RWPE2 (cell line): ENCODE data around the gene SEPTIN1.
A peak's percentile ranks its signal among the peaks of the same experiment; 100 is the strongest.

Experiments used
- ATAC-seq: fragments of 200-7000 bp; cut with Tn5 transposase; 3 replicates; pipeline ENCODE4 v1.9.1; 2021; ENCODE audit warnings: low read depth
- DNase-seq: peaks from one replicate; pipeline ENCODE4 v3.0.0-alpha.2; 2020; ENCODE audit warnings: low spot score
- H3K27ac ChIP-seq: fragments of 450-650 bp; 2 replicates; pipeline ENCODE4 v1.5.1; 2017; ENCODE audit warnings: mild to moderate bottlenecking; ENCODE audit not compliant: poor library complexity, severe bottlenecking
- H3K27me3 ChIP-seq: fragments of 250-450 bp; sonication (Bioruptor Pico); 2 replicates; pipeline ENCODE4 v1.5.1; 2021; ENCODE audit warnings: mild to moderate bottlenecking, moderate library complexity; ENCODE audit not compliant: insufficient read depth, poor library complexity, severe bottlenecking
- H3K36me3 ChIP-seq: fragments of 250-450 bp; sonication (Bioruptor Pico); 2 replicates; pipeline ENCODE4 v1.5.1; 2020; ENCODE audit warnings: low read depth, mild to moderate bottlenecking, moderate library complexity
- H3K4me1 ChIP-seq: fragments of 250-450 bp; sonication (Bioruptor Pico); 2 replicates; pipeline ENCODE4 v1.5.1; 2021; ENCODE audit warnings: mild to moderate bottlenecking, moderate library complexity; ENCODE audit not compliant: insufficient read depth, poor library complexity, severe bottlenecking
- H3K4me3 ChIP-seq: fragments of 250-450 bp; sonication (Bioruptor Pico); 2 replicates; pipeline ENCODE4 v1.5.1; 2021; ENCODE audit warnings: mild to moderate bottlenecking, moderate library complexity; ENCODE audit not compliant: severe bottlenecking
- H3K9me3 ChIP-seq: fragments of 250-450 bp; sonication (Bioruptor Pico); 2 replicates; pipeline ENCODE4 v1.5.1; 2021; ENCODE audit warnings: mild to moderate bottlenecking, moderate library complexity; ENCODE audit not compliant: severe bottlenecking
- CTCF ChIP-seq: fragments of 450-650 bp; IDR thresholded peaks from one replicate; pipeline ENCODE4 v1.5.1; 2017; ENCODE audit warnings: mild to moderate bottlenecking, moderate library complexity; ENCODE audit not compliant: poor library complexity, severe bottlenecking

Gene SEPTIN1

GRCh38 chr16:30371248-30371816 is 11.0 kb downstream of the SEPTIN1 start:
- Histone ChIP-seq H3K27me3 (no peaks in the 10 kb centered on the region), H3K4me1 (no peaks in the 10 kb centered on the region), H3K27ac (peak overlapping the region; percentile 6), H3K36me3 (peaks cover 17% of the 10 kb centered on the region), H3K9me3 (no peaks in the 10 kb centered on the region), H3K4me3 (peak overlapping the region; percentile 35)
- DNase-seq, result no peak
- no peak for ATAC-seq
- TF ChIP-seq CTCF, result no peak

- Histone ChIP-seq H3K9me3 (no peaks in the 10 kb centered on the region), H3K27me3 (no peaks in the 10 kb centered on the region), H3K27ac (peak within 1 kb of the TSS; percentile 70), H3K4me3 (peak within 1 kb of the TSS; percentile 92), H3K36me3 (peaks cover 24% of the 10 kb centered on the region), H3K4me1 (no peaks in the 10 kb centered on the region)
- no peak for TF ChIP-seq CTCF
- DNase-seq (peak; percentile 98), ATAC-seq (peak; percentile 89)
Observed at GRCh38 chr16:30370456-30371247, 11.7 kb downstream of the SEPTIN1 start, which contains the start of gene TBC1D10B. TBC1D10B (minus strand) TSS chr16:30370494; CDS start chr16:30370183, 311 bp downstream.

- Histone ChIP-seq H3K36me3 (peaks cover 29% of the 10 kb centered on the region), H3K27ac (peak overlapping the region; percentile 70), H3K4me3 (peak overlapping the region; percentile 92), H3K4me1 (no peaks in the 10 kb centered on the region), H3K9me3 (no peaks in the 10 kb centered on the region), H3K27me3 (no peaks in the 10 kb centered on the region)
- DNase-seq (no peak), ATAC-seq (no peak)
- TF ChIP-seq CTCF, result peak; percentile 19
Observed at GRCh38 chr16:30369938-30370455, 12.4 kb downstream of the SEPTIN1 start.

GRCh38 chr16:30369091-30369937 is 13.0 kb downstream of the SEPTIN1 start:
- no peaks in the 10 kb centered on the region for H3K4me1 ChIP-seq
- peaks cover 35% of the 10 kb centered on the region for H3K36me3 ChIP-seq
- DNase-seq (no peak), ATAC-seq (no peak)
- peak overlapping the region; percentile 92 for H3K4me3 ChIP-seq
- peak overlapping the region; percentile 70 for H3K27ac ChIP-seq
- H3K27me3 ChIP-seq, result no peaks in the 10 kb centered on the region
- no peaks in the 10 kb centered on the region for H3K9me3 ChIP-seq
- no peak for TF ChIP-seq CTCF
